ENCODE results near the gene TACR1. TPM values are rescaled to one million over a fixed set of nuclear protein-coding genes. Genes with fewer than 3 reads are reported as not detected.

Gene TACR1
- total RNA-seq, 6 donors from 2014 or later, result 0.46 to 4.2 (median 1.5) TPM; not detected in 1

DNA sequence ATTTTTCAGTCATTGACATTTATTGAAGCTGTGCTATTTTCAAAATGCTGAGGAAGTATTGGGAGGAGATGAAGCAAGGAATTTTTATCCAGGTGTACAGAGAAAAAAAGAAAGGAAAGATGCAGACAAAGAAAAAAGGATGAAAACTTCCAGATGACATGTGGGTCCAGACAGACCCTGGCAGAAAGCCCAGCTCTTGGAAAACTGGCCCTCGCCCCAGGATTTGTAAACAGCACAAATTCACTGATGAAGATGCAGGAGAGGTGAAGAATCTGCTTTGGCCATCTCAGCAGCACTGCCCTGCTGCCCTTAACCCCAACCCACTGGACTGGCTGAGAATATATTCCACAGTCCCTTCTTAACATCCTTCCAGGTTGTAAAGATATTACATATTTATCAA, 12.5 kb downstream of the TACR1 start:
- TF ChIP-seq POLR2A (IDR thresholded peaks at IDR 0.05), result no peak
- TF ChIP-seq POLR2AphosphoS5 (IDR thresholded peaks at IDR 0.05), result no peak
- TF ChIP-seq CTCF (IDR thresholded peaks at IDR 0.05), result no peak
- no peak for TF ChIP-seq EP300 (IDR thresholded peaks at IDR 0.05)
- no peak for DNase-seq
- 43 to 50% methylated on average over 1 of the region's 1 CpG for WGBS, 2 donors

GRCh38 chr2:75182606-75183005, 16.7 kb downstream of the TACR1 start:
- WGBS, 2 donors, result 90 to 94% methylated on average over 3 of the region's 3 CpGs
- no peak for TF ChIP-seq CTCF (IDR thresholded peaks at IDR 0.05)
- no peak for TF ChIP-seq POLR2AphosphoS5 (IDR thresholded peaks at IDR 0.05)
- no peak for TF ChIP-seq POLR2A (IDR thresholded peaks at IDR 0.05)
- no peak for TF ChIP-seq EP300 (IDR thresholded peaks at IDR 0.05)
- ATAC-seq (ENCODE audit: low FRiP score in 2 of 2) (no peak), DNase-seq (no peak)
- H3K9me3 ChIP-seq, result no peaks in the 10 kb centered on the region
- no peak overlapping the region for H3K27ac ChIP-seq
- H3K4me3 ChIP-seq, result no peak overlapping the region
- H3K36me3 ChIP-seq, result no peaks in the 10 kb centered on the region
- H3K27me3 ChIP-seq, result no peaks in the 10 kb centered on the region
- no peaks in the 10 kb centered on the region for H3K4me1 ChIP-seq

More for the DNA sequence above, 12.5 kb downstream of the TACR1 start:
- no peaks in the 10 kb centered on the region for H3K27me3 ChIP-seq
- no peaks in the 10 kb centered on the region for H3K36me3 ChIP-seq
- H3K4me1 ChIP-seq, result no peaks in the 10 kb centered on the region
- H3K9me3 ChIP-seq, result no peaks in the 10 kb centered on the region
- no peak overlapping the region for H3K4me3 ChIP-seq
- H3K27ac ChIP-seq, result no peak overlapping the region
- no peak for ATAC-seq (ENCODE audit: low FRiP score in 2 of 2)

DNA sequence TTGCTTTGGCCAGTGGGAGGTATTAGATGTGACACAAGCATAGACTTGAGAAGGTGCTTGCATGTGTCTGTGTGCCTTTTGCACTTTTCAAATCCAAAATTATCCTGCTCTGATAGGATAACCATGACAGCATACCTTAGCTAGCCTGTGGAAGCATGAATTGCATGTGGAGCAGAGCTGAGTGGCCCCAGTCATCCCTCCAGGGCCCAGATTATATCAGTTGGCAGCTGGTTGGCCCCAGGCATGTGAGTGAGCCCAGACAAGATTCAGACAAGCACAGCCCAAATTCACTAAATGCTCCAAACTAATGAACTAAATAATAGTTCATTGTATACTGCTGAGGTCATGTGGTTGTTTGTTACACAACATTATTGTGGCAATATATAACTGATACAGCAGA, 18.8 kb downstream of the TACR1 start:
- ATAC-seq (ENCODE audit: low FRiP score in 2 of 2) (no peak), DNase-seq (no peak)
- Histone ChIP-seq H3K4me3 (no peak overlapping the region), H3K9me3 (no peaks in the 10 kb centered on the region), H3K36me3 (no peaks in the 10 kb centered on the region), H3K27me3 (no peaks in the 10 kb centered on the region), H3K4me1 (no peaks in the 10 kb centered on the region), H3K27ac (no peak overlapping the region)
- TF ChIP-seq CTCF (IDR thresholded peaks at IDR 0.05) (no peak), EP300 (IDR thresholded peaks at IDR 0.05) (no peak), POLR2A (IDR thresholded peaks at IDR 0.05) (no peak), POLR2AphosphoS5 (IDR thresholded peaks at IDR 0.05) (no peak)

- TF ChIP-seq POLR2A (IDR thresholded peaks at IDR 0.05), result no peak
- no peak for TF ChIP-seq EP300 (IDR thresholded peaks at IDR 0.05)
- Histone ChIP-seq H3K36me3 (no peaks in the 10 kb centered on the region), H3K27me3 (no peaks in the 10 kb centered on the region), H3K27ac (no peak overlapping the region), H3K9me3 (no peaks in the 10 kb centered on the region), H3K4me1 (no peaks in the 10 kb centered on the region), H3K4me3 (no peak overlapping the region)
- no peak for DNase-seq
- WGBS, 2 donors, result 64% methylated on average over 2 of the region's 2 CpGs
- ATAC-seq (ENCODE audit: low FRiP score in 2 of 2), result no peak
Observed at GRCh38 chr2:75177427-75177826, 21.9 kb downstream of the TACR1 start.

DNA sequence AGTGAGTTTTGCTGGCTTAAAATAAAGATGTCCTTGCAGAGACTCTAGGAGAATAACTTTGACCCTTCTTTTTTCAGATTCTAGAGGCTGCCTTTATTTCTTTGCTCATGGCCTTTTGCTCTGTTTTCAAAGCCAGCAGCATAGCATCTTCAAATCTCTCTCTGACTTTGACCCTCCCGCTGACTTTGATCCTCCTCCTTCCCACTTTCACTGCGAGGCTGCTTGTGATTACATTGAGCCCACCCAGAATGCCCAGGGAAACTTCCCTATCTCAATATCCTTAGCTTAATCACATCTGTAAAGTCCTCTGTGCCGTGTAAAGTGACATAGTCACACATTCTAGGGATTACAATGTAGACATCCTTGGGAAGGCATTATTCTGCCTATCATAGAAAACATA, 23.9 kb downstream of the TACR1 start:
- no peaks in the 10 kb centered on the region for H3K27me3 ChIP-seq
- no peak overlapping the region for H3K27ac ChIP-seq
- WGBS, 2 donors, result 57 to 61% methylated on average over 3 of the region's 3 CpGs
- DNase-seq, result no peak
- TF ChIP-seq CTCF (IDR thresholded peaks at IDR 0.05), result no peak
- H3K36me3 ChIP-seq, result no peaks in the 10 kb centered on the region
- no peak for ATAC-seq (ENCODE audit: low FRiP score in 2 of 2)
- H3K9me3 ChIP-seq, result no peaks in the 10 kb centered on the region
- no peak overlapping the region for H3K4me3 ChIP-seq
- H3K4me1 ChIP-seq, result no peaks in the 10 kb centered on the region
